22Rv1 (cell line): ENCODE data around the gene PTCD2.

Source experiments
- CTCF ChIP-seq: fragments of 450-650 bp; IDR thresholded peaks from 2 replicates; pipeline ENCODE4 v1.5.1; 2017; ENCODE audit warnings: mild to moderate bottlenecking
- ZFX ChIP-seq: fragments of 450-650 bp; IDR thresholded peaks from 2 replicates; pipeline ENCODE4 v1.6.1; 2017; ENCODE audit warnings: antibody characterized with exemption, borderline replicate concordance

GRCh38 chr5:72284559-72285423, 35.4 kb upstream of the PTCD2 start:
- TF ChIP-seq CTCF (no peak), ZFX (no peak)
